Stimulated activated CD8-positive, alpha-beta memory T cell treated with anti-CD3 and anti-CD28 coated beads, Interleukin-12 subunit alpha, Interleukin-12 subunit beta, amount 100 ng/mL, for 24 hours (primary cell): ENCODE measurements around the gene BARX2.

Experiments
- DNase-seq: peaks from one replicate; pipeline ENCODE4 v3.0.0-alpha.2; 2020; ENCODE audit errors: extremely low read depth

Gene BARX2

GRCh38 chr11:129402206-129403171 lies 26.8 kb downstream of the BARX2 start:
- no peak for DNase-seq

- no peak for DNase-seq
Observed at GRCh38 chr11:129404731-129405130, 29.1 kb downstream of the BARX2 start.

GRCh38 chr11:129408865-129409444 lies 33.3 kb downstream of the BARX2 start:
- DNase-seq: no peak

- no peak for DNase-seq
Observed at GRCh38 chr11:129410395-129410960, 34.8 kb downstream of the BARX2 start.

GRCh38 chr11:129412494-129412893 lies 36.8 kb downstream of the BARX2 start:
- DNase-seq: no peak

- no peak for DNase-seq
Observed at GRCh38 chr11:129414144-129414872, 38.7 kb downstream of the BARX2 start.

- no peak for DNase-seq
Observed at GRCh38 chr11:129416080-129416820, 40.6 kb downstream of the BARX2 start.

- no peak for DNase-seq
Observed at GRCh38 chr11:129417458-129417857, 41.8 kb downstream of the BARX2 start.

- no peak for DNase-seq
Observed at GRCh38 chr11:129418039-129418438, 42.4 kb downstream of the BARX2 start.

GRCh38 chr11:129419386-129419785 lies 43.7 kb downstream of the BARX2 start:
- no peak for DNase-seq

- no peak for DNase-seq
Observed at GRCh38 chr11:129423426-129423825, 47.8 kb downstream of the BARX2 start.

- no peak for DNase-seq
Observed at GRCh38 chr11:129425214-129425613, 49.6 kb downstream of the BARX2 start.

GRCh38 chr11:129426038-129426437 lies 50.4 kb downstream of the BARX2 start:
- no peak for DNase-seq

GRCh38 chr11:129426776-129427175 lies 51.1 kb downstream of the BARX2 start:
- DNase-seq: no peak

GRCh38 chr11:129427376-129427775 lies 51.7 kb downstream of the BARX2 start:
- no peak for DNase-seq

GRCh38 chr11:129427816-129428406 lies 52.3 kb downstream of the BARX2 start:
- no peak for DNase-seq

- DNase-seq: no peak
Observed at GRCh38 chr11:129428557-129428956, 52.9 kb downstream of the BARX2 start.

- DNase-seq: no peak
Observed at GRCh38 chr11:129434641-129435498, 59.2 kb downstream of the BARX2 start.

GRCh38 chr11:129435499-129436245 lies 60.0 kb downstream of the BARX2 start:
- DNase-seq: no peak
